Neural crest cell (in vitro differentiated cells): ENCODE measurements around the gene GRIK3. TPM values are rescaled to one million over a fixed set of nuclear protein-coding genes. Genes with fewer than 3 reads are reported as not detected.

Experiments
- DNase-seq: peaks from one replicate; pipeline ENCODE4 v3.0.0; 2021; ENCODE audit warnings: low read depth, mixed read lengths, low spot score
- H3K27ac Mint-ChIP-seq: one replicate; pipeline ENCODE4 v1.8.0; 2021; ENCODE audit warnings: mild to moderate bottlenecking, mixed read lengths; ENCODE audit not compliant: unreplicated experiment
- H3K27me3 Mint-ChIP-seq: 2 replicates; pipeline ENCODE4 v1.8.0; 2021; ENCODE audit warnings: low read depth, mild to moderate bottlenecking, mixed read lengths
- H3K36me3 Mint-ChIP-seq: 2 replicates; pipeline ENCODE4 v1.8.0; 2021; ENCODE audit warnings: low read depth, mild to moderate bottlenecking, mixed read lengths
- H3K4me1 Mint-ChIP-seq: 2 replicates; pipeline ENCODE4 v1.8.0; 2021; ENCODE audit warnings: mixed read lengths
- H3K4me3 Mint-ChIP-seq: one replicate; pipeline ENCODE4 v1.8.0; 2021; ENCODE audit warnings: mild to moderate bottlenecking, mixed read lengths
- H3K9me3 Mint-ChIP-seq: 2 replicates; pipeline ENCODE4 v1.8.0; 2021; ENCODE audit warnings: mixed read lengths
- total RNA-seq: library from RNA; stranded (reverse); gene quantifications from 2 replicates; pipeline ENCODE4 v1.2.1, GENCODE V29; 2021
- TF ChIP-seq, protein P1 (sequence below): fragments of 200-600 bp; sonication (generic); conservative IDR thresholded peaks from 2 replicates; pipeline ENCODE4 v1.5.0; 2021; ENCODE audit warnings: antibody characterized with exemption, mild to moderate bottlenecking

GRIK3 gene
- total RNA-seq, 1 donor from 2014 or later = 2.4 TPM

- Mint-ChIP-seq H3K9me3 (no peaks in the 10 kb centered on the region), H3K4me1 (peaks cover 4% of the 10 kb centered on the region)
- TF ChIP-seq, protein P1, sequence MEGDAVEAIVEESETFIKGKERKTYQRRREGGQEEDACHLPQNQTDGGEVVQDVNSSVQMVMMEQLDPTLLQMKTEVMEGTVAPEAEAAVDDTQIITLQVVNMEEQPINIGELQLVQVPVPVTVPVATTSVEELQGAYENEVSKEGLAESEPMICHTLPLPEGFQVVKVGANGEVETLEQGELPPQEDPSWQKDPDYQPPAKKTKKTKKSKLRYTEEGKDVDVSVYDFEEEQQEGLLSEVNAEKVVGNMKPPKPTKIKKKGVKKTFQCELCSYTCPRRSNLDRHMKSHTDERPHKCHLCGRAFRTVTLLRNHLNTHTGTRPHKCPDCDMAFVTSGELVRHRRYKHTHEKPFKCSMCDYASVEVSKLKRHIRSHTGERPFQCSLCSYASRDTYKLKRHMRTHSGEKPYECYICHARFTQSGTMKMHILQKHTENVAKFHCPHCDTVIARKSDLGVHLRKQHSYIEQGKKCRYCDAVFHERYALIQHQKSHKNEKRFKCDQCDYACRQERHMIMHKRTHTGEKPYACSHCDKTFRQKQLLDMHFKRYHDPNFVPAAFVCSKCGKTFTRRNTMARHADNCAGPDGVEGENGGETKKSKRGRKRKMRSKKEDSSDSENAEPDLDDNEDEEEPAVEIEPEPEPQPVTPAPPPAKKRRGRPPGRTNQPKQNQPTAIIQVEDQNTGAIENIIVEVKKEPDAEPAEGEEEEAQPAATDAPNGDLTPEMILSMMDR = no peak
Measured at GRCh38 chr1:36889478-36890226, 144.7 kb downstream of the GRIK3 start.

DNA sequence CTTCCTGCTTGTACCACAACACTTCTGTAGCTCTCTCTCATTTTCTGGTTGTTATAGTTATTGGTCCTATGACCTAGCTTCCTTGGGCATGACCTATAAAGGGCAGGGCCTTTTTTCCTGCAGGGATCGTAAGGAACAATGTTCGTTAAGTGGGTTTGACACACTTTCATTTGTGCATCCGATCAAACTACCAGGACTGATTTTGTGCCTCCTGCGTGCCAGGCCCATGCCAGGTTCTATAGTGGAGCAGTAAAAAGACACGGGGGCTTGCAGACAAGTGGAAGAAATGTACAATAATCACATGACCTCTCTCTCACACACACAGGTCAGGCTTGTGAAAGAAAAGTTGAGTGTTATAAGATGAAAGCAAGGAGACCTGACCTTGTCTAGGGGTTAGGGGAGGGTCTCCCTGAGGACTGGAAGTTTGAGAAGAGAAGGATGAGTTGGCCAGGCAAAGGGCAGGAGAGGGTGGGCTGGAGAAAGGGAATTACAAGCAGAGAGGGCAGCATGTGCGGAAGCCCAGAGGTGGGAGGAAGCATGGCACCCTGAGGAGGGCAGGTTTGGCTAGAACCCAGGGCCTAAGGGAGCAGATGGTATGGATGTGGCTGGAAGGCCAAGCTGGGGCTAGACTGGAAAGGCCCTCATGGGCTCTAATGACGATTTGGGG is 145.4 kb downstream of the GRIK3 start:
- H3K36me3 Mint-ChIP-seq = no peaks in the 10 kb centered on the region
- no peaks in the 10 kb centered on the region for H3K9me3 Mint-ChIP-seq
- TF ChIP-seq, protein P1 = no peak
- no peak for DNase-seq
- no peak overlapping the region for H3K27ac Mint-ChIP-seq
- H3K27me3 Mint-ChIP-seq = peaks cover 15% of the 10 kb centered on the region
- H3K4me1 Mint-ChIP-seq = peaks cover 4% of the 10 kb centered on the region
- no peak overlapping the region for H3K4me3 Mint-ChIP-seq

More at GRCh38 chr1:36889478-36890226, 144.7 kb downstream of the GRIK3 start:
- no peak for DNase-seq
- Mint-ChIP-seq H3K36me3 (no peaks in the 10 kb centered on the region), H3K4me3 (no peak overlapping the region), H3K27me3 (peaks cover 15% of the 10 kb centered on the region), H3K27ac (no peak overlapping the region)

- no peak overlapping the region for H3K27ac Mint-ChIP-seq
- peaks cover 4% of the 10 kb centered on the region for H3K27me3 Mint-ChIP-seq
- TF ChIP-seq, protein P1 = no peak
- no peak overlapping the region for H3K4me3 Mint-ChIP-seq
- peaks cover 4% of the 10 kb centered on the region for H3K4me1 Mint-ChIP-seq
- H3K9me3 Mint-ChIP-seq = no peaks in the 10 kb centered on the region
- H3K36me3 Mint-ChIP-seq = no peaks in the 10 kb centered on the region
- no peak for DNase-seq
Measured at GRCh38 chr1:36885540-36886357, 148.6 kb downstream of the GRIK3 start.

DNA sequence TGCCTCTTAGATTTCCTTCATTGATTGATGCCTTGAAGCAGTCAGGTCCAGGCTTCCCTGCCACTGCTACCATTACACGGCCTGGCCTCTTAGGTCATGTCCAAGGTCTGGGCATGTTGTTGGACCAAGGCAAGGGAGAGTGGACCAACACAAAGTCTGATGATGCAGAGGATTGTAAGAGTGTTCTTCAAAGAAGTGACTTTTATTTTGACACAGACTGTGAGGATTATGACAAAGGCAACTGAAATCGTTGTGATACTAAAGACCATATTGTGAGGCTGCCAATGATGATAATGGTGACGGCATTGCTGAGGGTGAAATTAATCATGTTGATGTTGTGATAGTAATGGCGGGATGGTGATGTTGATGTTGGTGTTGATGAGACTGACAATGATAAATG is 149.5 kb downstream of the GRIK3 start:
- H3K36me3 Mint-ChIP-seq = no peaks in the 10 kb centered on the region
- peaks cover 4% of the 10 kb centered on the region for H3K27me3 Mint-ChIP-seq
- no peak for DNase-seq
- H3K4me1 Mint-ChIP-seq = peaks cover 2% of the 10 kb centered on the region
- H3K4me3 Mint-ChIP-seq = no peak overlapping the region
- H3K9me3 Mint-ChIP-seq = no peaks in the 10 kb centered on the region
- H3K27ac Mint-ChIP-seq = no peak overlapping the region
- TF ChIP-seq, protein P1 = no peak

- H3K27ac Mint-ChIP-seq = no peak overlapping the region
- H3K36me3 Mint-ChIP-seq = no peaks in the 10 kb centered on the region
- peaks cover 4% of the 10 kb centered on the region for H3K27me3 Mint-ChIP-seq
- TF ChIP-seq, protein P1 = no peak
- H3K4me3 Mint-ChIP-seq = no peak overlapping the region
- H3K9me3 Mint-ChIP-seq = no peaks in the 10 kb centered on the region
- DNase-seq = no peak
- no peaks in the 10 kb centered on the region for H3K4me1 Mint-ChIP-seq
Measured at GRCh38 chr1:36884029-36884701, 150.2 kb downstream of the GRIK3 start.
